ENCODE results near the gene LCN1. TPM values are rescaled to one million over a fixed set of nuclear protein-coding genes. Genes with fewer than 3 reads are reported as not detected.

LCN1 gene
- total RNA-seq, 2 donors from 2014 or later: not detected

DNA sequence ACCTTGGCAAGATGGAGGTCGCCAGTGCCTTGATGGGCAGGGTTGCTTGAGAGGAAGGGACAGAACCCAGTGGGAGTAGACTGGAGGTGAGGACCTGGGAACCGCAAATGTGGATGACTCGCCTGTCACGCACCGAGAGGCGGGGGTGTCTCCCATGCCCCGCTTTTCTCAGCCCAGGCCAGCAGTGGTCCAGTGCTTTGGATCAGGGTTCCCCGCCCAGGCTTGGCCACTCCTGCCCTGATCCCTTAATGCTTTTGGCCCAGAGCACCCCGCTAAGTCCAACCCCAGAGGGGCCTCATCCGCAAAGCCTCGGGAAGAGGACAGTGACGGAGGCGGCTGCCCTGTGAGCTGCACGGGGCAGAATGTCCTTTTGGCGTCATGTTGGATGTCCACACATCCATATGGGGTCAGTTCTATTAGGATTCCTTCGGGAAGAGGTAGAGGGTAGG is 18.3 kb upstream of the LCN1 start:
- DNase-seq (ENCODE audit: low spot score): no peak
- TF ChIP-seq, protein P1, sequence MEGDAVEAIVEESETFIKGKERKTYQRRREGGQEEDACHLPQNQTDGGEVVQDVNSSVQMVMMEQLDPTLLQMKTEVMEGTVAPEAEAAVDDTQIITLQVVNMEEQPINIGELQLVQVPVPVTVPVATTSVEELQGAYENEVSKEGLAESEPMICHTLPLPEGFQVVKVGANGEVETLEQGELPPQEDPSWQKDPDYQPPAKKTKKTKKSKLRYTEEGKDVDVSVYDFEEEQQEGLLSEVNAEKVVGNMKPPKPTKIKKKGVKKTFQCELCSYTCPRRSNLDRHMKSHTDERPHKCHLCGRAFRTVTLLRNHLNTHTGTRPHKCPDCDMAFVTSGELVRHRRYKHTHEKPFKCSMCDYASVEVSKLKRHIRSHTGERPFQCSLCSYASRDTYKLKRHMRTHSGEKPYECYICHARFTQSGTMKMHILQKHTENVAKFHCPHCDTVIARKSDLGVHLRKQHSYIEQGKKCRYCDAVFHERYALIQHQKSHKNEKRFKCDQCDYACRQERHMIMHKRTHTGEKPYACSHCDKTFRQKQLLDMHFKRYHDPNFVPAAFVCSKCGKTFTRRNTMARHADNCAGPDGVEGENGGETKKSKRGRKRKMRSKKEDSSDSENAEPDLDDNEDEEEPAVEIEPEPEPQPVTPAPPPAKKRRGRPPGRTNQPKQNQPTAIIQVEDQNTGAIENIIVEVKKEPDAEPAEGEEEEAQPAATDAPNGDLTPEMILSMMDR (IDR thresholded peaks at IDR 0.05): no peak
- Histone ChIP-seq H3K27ac (no peak overlapping the region), H3K4me1 (peaks cover 0 to 35% of the 10 kb centered on the region in 2 donors), H3K4me3 (no peak overlapping the region), H3K27me3 (no peaks in the 10 kb centered on the region), H3K9me3 (no peaks in the 10 kb centered on the region), H3K36me3 (peaks cover 20% of the 10 kb centered on the region)

DNA sequence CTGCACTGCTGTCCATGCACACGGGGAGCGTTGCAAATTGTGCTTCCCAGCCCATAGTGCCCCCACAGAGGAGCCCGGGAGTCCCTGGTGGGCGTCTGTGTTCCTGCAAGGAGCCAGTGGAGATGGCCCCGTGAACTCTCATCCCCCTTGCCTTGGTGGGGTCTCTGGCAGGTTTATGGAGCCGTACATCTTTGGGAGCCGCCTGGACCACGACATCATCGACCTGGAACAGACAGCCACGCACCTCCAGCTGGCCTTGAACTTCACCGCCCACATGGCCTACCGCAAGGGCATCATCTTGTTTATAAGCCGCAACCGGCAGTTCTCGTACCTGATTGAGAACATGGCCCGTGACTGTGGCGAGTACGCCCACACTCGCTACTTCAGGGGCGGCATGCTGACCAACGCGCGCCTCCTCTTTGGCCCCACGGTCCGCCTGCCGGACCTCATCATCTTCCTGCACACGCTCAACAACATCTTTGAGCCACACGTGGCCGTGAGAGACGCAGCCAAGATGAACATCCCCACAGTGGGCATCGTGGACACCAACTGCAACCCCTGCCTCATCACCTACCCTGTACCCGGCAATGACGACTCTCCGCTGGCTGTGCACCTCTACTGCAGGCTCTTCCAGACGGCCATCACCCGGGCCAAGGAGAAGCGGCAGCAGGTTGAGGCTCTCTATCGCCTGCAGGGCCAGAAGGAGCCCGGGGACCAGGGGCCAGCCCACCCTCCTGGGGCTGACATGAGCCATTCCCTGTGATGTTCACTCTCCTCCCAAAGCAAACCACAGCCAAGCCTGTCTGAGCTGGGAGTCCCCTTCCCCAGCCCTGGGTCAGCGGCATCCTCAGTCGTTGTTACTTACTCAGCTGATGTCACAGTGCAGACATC is 17.6 kb upstream of the LCN1 start:
- Histone ChIP-seq H3K36me3 (peaks cover 20% of the 10 kb centered on the region), H3K9me3 (no peaks in the 10 kb centered on the region), H3K4me1 (peaks cover 0 to 35% of the 10 kb centered on the region in 2 donors), H3K27ac (no peak overlapping the region), H3K4me3 (no peak overlapping the region), H3K27me3 (no peaks in the 10 kb centered on the region)
- DNase-seq (ENCODE audit: low spot score): no peak
- TF ChIP-seq, protein P1 (IDR thresholded peaks at IDR 0.05): no peak

DNA sequence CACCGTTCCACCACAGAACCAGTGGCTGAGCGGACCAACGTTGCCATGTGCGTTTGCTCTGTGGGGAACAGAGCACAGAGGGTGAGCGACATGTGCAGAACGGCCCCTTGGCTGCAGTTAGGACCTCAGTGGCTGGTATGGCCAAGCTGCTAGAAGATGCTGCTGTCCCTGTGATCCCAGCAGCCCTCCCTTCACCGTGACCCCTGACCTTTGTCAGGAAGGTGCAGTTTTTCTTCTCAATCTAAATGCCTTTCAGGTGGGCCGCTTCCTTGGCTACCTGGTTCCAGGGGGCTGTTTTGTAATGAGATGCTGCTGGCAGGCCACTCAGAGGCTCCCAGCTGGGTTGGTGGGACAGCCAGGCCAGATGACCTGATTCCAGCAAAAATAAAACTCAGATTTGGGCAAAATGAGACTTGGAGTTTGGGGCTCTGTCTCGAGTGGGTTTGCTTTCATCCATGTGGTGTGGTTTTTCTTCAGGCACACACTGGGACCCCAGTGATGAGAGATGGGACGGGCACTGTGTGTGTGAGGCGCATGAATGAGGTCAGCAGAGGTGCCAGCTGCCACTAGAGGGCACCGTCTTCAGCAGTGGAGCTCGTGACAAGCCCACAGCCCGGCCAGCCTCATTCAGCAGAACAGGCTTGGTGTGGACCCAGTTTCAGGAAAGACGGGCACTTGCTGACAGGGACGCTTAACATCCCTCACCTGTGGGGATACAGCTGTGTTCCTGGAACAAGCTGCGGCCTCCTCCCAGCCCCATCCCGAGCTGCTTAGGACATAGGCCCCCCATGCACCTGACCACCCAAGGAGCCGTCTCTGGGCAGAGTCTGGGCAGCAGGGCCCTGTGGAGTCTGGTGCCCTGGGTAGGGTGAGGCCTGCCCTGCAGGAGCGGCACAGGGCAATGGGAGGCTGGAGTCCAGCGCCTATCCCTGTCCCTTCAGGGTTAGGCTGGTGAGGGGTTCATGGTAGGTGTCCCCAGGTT is 16.7 kb upstream of the LCN1 start:
- Histone ChIP-seq H3K27me3 (no peaks in the 10 kb centered on the region), H3K4me3 (no peak overlapping the region), H3K36me3 (peaks cover 20% of the 10 kb centered on the region), H3K9me3 (peaks cover 0 to 9% of the 10 kb centered on the region in 2 donors), H3K4me1 (peaks cover 0 to 29% of the 10 kb centered on the region in 2 donors), H3K27ac (no peak overlapping the region)
- DNase-seq (ENCODE audit: low spot score): no peak
- TF ChIP-seq, protein P1 (IDR thresholded peaks at IDR 0.05): peak; percentile 66 to 70

- peaks cover 20% of the 10 kb centered on the region for H3K36me3 ChIP-seq
- H3K9me3 ChIP-seq: peaks cover 0 to 10% of the 10 kb centered on the region in 2 donors
- TF ChIP-seq, protein P1 (IDR thresholded peaks at IDR 0.05): no peak
- no peak for DNase-seq (ENCODE audit: low spot score)
- H3K4me3 ChIP-seq: no peak overlapping the region
- H3K4me1 ChIP-seq: peaks cover 0 to 28% of the 10 kb centered on the region in 2 donors
- no peaks in the 10 kb centered on the region for H3K27me3 ChIP-seq
- H3K27ac ChIP-seq: no peak overlapping the region
Measured at GRCh38 chr9:135505406-135506187, 15.6 kb upstream of the LCN1 start.
